Lower leg skin (tissue), 4 donors: ENCODE data around the gene SNRNP40. TPM values are rescaled to one million over a fixed set of nuclear protein-coding genes. Genes with fewer than 3 reads are reported as not detected.

ENCODE experiments used
- DNase-seq, 2 donors: peaks; one replicate each; pipeline ENCODE4 v3.0.0-alpha.2; 2019; ENCODE audit warnings: low spot score in 2 of 2
- H3K4me3 ChIP-seq: fragments of 200-600 bp; sonication (generic); 2 replicates; pipeline ENCODE4 v1.5.1; 2017; ENCODE audit warnings: mild to moderate bottlenecking, low read depth; ENCODE audit not compliant: poor library complexity, severe bottlenecking
- CTCF ChIP-seq, 3 donors: fragments of 450-650 bp; IDR thresholded peaks; one replicate each; pipeline ENCODE4 v1.5.1; 2016; ENCODE audit warnings: antibody characterized with exemption in 3 of 3, mild to moderate bottlenecking in 3 of 3, moderate library complexity in 2 of 3
- POLR2A ChIP-seq, 2 donors: fragments of 450-650 bp; IDR thresholded peaks; one replicate each; pipeline ENCODE4 v1.6.1; 2016 to 2017; ENCODE audit warnings: antibody characterized with exemption in 2 of 2, mild to moderate bottlenecking in 1 of 2, moderate library complexity in 1 of 2
- WGBS, 2 donors: methylation state at CpG; one replicate each; pipeline ENCODE4 v1.1.5; 2018; 5-methylcytosine and 5-hydroxymethylcytosine counted together
- intact Hi-C: fragments of 100-400 bp; cut with DNase I; formaldehyde crosslinking; loops from one replicate; pipeline ENCODE4 v1.15.0; 2023; ENCODE audit warnings: low total_unique reads
- total RNA-seq, 4 donors: library from RNA; depleted of rRNA; stranded (reverse); fragments of >200 nt; gene quantifications; one replicate each; pipeline ENCODE4 v1.1.0, GENCODE V29; 2016

The SNRNP40 gene
- total RNA-seq, 4 donors from 2014 or later = 24.4 to 57.7 (median 37.0) TPM

GRCh38 chr1:31259746-31260145, 36.8 kb downstream of the SNRNP40 start:
- no peak overlapping the region for H3K4me3 ChIP-seq
- intact Hi-C loops = no loop called here
- 94 to 95% methylated on average over 3 of the region's 3 CpGs for WGBS, 2 donors
- no peak for TF ChIP-seq CTCF (IDR thresholded peaks at IDR 0.05)
- TF ChIP-seq POLR2A (IDR thresholded peaks at IDR 0.05) = no peak
- DNase-seq = no peak

GRCh38 chr1:31258581-31258980, 38.0 kb downstream of the SNRNP40 start:
- intact Hi-C loops = no loop called here
- TF ChIP-seq CTCF (IDR thresholded peaks at IDR 0.05) (no peak), POLR2A (IDR thresholded peaks at IDR 0.05) (no peak)
- 68 to 80% methylated on average over 1 of the region's 1 CpG for WGBS, 2 donors
- H3K4me3 ChIP-seq = no peak overlapping the region
- DNase-seq = no peak

- WGBS, 2 donors = 83 to 94% methylated on average over 1 of the region's 1 CpG
- intact Hi-C loops = no loop called here
- DNase-seq = no peak
- no peak overlapping the region for H3K4me3 ChIP-seq
- TF ChIP-seq CTCF (IDR thresholded peaks at IDR 0.05) (no peak), POLR2A (IDR thresholded peaks at IDR 0.05) (no peak)
Observed at GRCh38 chr1:31257213-31257612, 39.4 kb downstream of the SNRNP40 start.

- intact Hi-C loops = no loop called here
- peak in 1 of 2 donors; percentile 43 for DNase-seq
- H3K4me3 ChIP-seq = no peak overlapping the region
- WGBS, 2 donors = 85 to 91% methylated on average over 3 of the region's 3 CpGs
- no peak for TF ChIP-seq POLR2A (IDR thresholded peaks at IDR 0.05)
- TF ChIP-seq CTCF (IDR thresholded peaks at IDR 0.05) = no peak
Observed at GRCh38 chr1:31249854-31250253, 46.7 kb downstream of the SNRNP40 start.

GRCh38 chr1:31248276-31248675, 48.3 kb downstream of the SNRNP40 start:
- DNase-seq = peak in 1 of 2 donors; percentile 45
- no peak overlapping the region for H3K4me3 ChIP-seq
- TF ChIP-seq CTCF (IDR thresholded peaks at IDR 0.05) (no peak), POLR2A (IDR thresholded peaks at IDR 0.05) (no peak)
- intact Hi-C loops = no loop called here
- 91 to 93% methylated on average over 4 of the region's 4 CpGs for WGBS, 2 donors

GRCh38 chr1:31244326-31244725, 52.3 kb downstream of the SNRNP40 start:
- TF ChIP-seq CTCF (IDR thresholded peaks at IDR 0.05) = no peak
- TF ChIP-seq POLR2A (IDR thresholded peaks at IDR 0.05) = no peak
- H3K4me3 ChIP-seq = no peak overlapping the region
- DNase-seq = no peak
- WGBS, 2 donors = 72 to 75% methylated on average over 4 of the region's 4 CpGs
- intact Hi-C loops = no loop called here
